ENCODE data around the gene CNTNAP1. TPM values are rescaled to one million over a fixed set of nuclear protein-coding genes. Genes with fewer than 3 reads are reported as not detected.
A peak's percentile ranks its signal among the peaks of the same experiment; 100 is the strongest.

The CNTNAP1 gene
- total RNA-seq, 1 experiment from 2014 or later, result 7.7 TPM

GRCh38 chr17:42675348-42675964, 6.9 kb upstream of the CNTNAP1 start:
- no peak for TF ChIP-seq CTCF (conservative IDR thresholded peaks at IDR 0.05)
- no peak overlapping the region for H3T11ph ChIP-seq (ENCODE audit: low read length)
- peaks cover 26 to 41% of the 10 kb centered on the region in 2 experiments for H3K4me1 Mint-ChIP-seq
- peak overlapping the region; percentile 82 to 92 for H3K4me3 Mint-ChIP-seq
- H3K27ac ChIP-seq (ENCODE audit: insufficient read length, low read depth, low read length), result no peak overlapping the region
- no peak overlapping the region for H3K56ac ChIP-seq (ENCODE audit: insufficient read length, low read depth, low read length)
- H3K27me3 ChIP-seq (ENCODE audit: insufficient read depth, low read length), result no peaks in the 10 kb centered on the region
- H3K36me3 Mint-ChIP-seq (ENCODE audit: insufficient read depth in 1 of 3, low read depth in 3 of 3), result peaks cover 6 to 14% (median 11%) of the 10 kb centered on the region in 3 experiments; a peak in 6 of 7 replicates
- H2AFZ ChIP-seq (ENCODE audit: low read length), result no peak overlapping the region
- H2AK5ac ChIP-seq (ENCODE audit: insufficient read length, low read length), result no peak overlapping the region
- peak; percentile 38 for DNase-seq
- no peak overlapping the region; a peak in 1 of 7 replicates for H3K27ac Mint-ChIP-seq
- H3K14ac ChIP-seq (ENCODE audit: insufficient read depth, low read length), result no peak overlapping the region
- no peaks in the 10 kb centered on the region; the same call in 1 of the 2 replicates for H3K79me2 ChIP-seq (ENCODE audit: insufficient read depth, low read length)
- no CpG with 5 or more reads among the region's 27 CpGs for WGBS (ENCODE audit: extremely low coverage, insufficient read length, low lambda C conversion rate)
- H2BK20ac ChIP-seq (ENCODE audit: low read depth, low read length, poor library complexity, severe bottlenecking), result no peak overlapping the region
- no peak overlapping the region for H3K18ac ChIP-seq (ENCODE audit: insufficient read length, low read depth, low read length)
- no peak overlapping the region for H4K8ac ChIP-seq (replicated peaks; ENCODE audit: insufficient read length, low read depth, low read length)
- H3K79me1 ChIP-seq (ENCODE audit: insufficient read depth, low read depth, low read length, poor library complexity, severe bottlenecking), result no peaks in the 10 kb centered on the region
- peak overlapping the region; percentile 80 for H3K4me2 ChIP-seq (ENCODE audit: insufficient read depth, insufficient read length, low read length)
- H4K20me1 ChIP-seq (ENCODE audit: control insufficient read depth, insufficient read depth, insufficient read length), result no peaks in the 10 kb centered on the region
- H3K4me1 ChIP-seq (ENCODE audit: insufficient read depth, low read length), result peaks cover 3% of the 10 kb centered on the region; the same call in 1 of the 2 replicates
- no peaks in the 10 kb centered on the region for H3K9me3 ChIP-seq (ENCODE audit: control insufficient read depth, low read depth, low read length)
- peaks cover 25% of the 10 kb centered on the region for H3K23me2 ChIP-seq (ENCODE audit: insufficient read length, low read depth, low read length, poor library complexity, severe bottlenecking)
- no peak overlapping the region for H3K23ac ChIP-seq (ENCODE audit: insufficient read length, low read depth, low read length)
- H2BK12ac ChIP-seq (ENCODE audit: insufficient read length, low read depth, low read length), result no peak overlapping the region
- H3K4ac ChIP-seq (ENCODE audit: low read depth, low read length), result no peak overlapping the region
- peaks cover 8% of the 10 kb centered on the region for H3K27me3 Mint-ChIP-seq (ENCODE audit: low read depth)
- no peak overlapping the region for H4K91ac ChIP-seq (ENCODE audit: insufficient read length, low read depth, low read length)
- no peak overlapping the region for H2BK5ac ChIP-seq (ENCODE audit: insufficient read length, low read length)
- H3K9ac ChIP-seq (ENCODE audit: extremely low read depth, insufficient read length, low read length), result no peak overlapping the region
- H4K5ac ChIP-seq (ENCODE audit: insufficient read length, low read depth, low read length), result no peak overlapping the region
- H3K9me3 Mint-ChIP-seq, result no peaks in the 10 kb centered on the region
- no peak overlapping the region for H2BK120ac ChIP-seq (ENCODE audit: low read depth, low read length, poor library complexity, severe bottlenecking)
- H2BK15ac ChIP-seq (ENCODE audit: low read depth, low read length), result no peak overlapping the region

Measured in H9 (cell line).